Right lobe of liver (tissue), 4 donors: Measurements from ENCODE around the gene CLDN19.

ENCODE experiments used
- CTCF ChIP-seq, 4 donors: fragments of 200-600 bp in 3 of 4; fragments of 450-650 bp in 1 of 4; IDR thresholded peaks; one replicate each; pipeline versions ENCODE4 v1.5.1 to v1.8.0; 2016 to 2022; ENCODE audit warnings: antibody characterized with exemption in 4 of 4, mild to moderate bottlenecking in 2 of 4
- POLR2A ChIP-seq: fragments of 450-650 bp; IDR thresholded peaks from one replicate; pipeline ENCODE4 v1.6.1; 2017; ENCODE audit warnings: antibody characterized with exemption, mild to moderate bottlenecking
- donor health status: DM: no; HTN: no; CAD: no.
- donor health status: DM: no; HTN: no; CAD: no.
- donor health status: DM: no; HTN: yes; CAD: no.

GRCh38 chr1:42733415-42734200, 6.4 kb downstream of the CLDN19 start:
- no peak for TF ChIP-seq CTCF (IDR thresholded peaks at IDR 0.05)
- TF ChIP-seq POLR2A: no peak
